ENCODE results near the gene TMC6. TPM values are rescaled to one million over a fixed set of nuclear protein-coding genes. Genes with fewer than 3 reads are reported as not detected.

The TMC6 gene
- total and polyA plus RNA-seq, 2 of the 13 experiments (the other 11 are each of a cell fraction or from before 2014, with no cell fraction given) = 48.4 to 99.1 TPM

- TF ChIP-seq CHCHD3 (CRISPR knock-in tag; IDR thresholded peaks at IDR 0.05) (peak; percentile 65; the same call in 1 of the 2 replicates), ZNF142 (CRISPR knock-in tag; IDR thresholded peaks at IDR 0.05) (no peak), PBX3 (CRISPR knock-in tag; IDR thresholded peaks at IDR 0.05; ENCODE audit: borderline replicate concordance) (no peak), SMARCC2 (IDR thresholded peaks at IDR 0.05) (no peak), ZNF574 (CRISPR knock-in tag; IDR thresholded peaks at IDR 0.05) (no peak; the same call in 1 of the 2 replicates), ZNF713 (CRISPR knock-in tag; IDR thresholded peaks at IDR 0.05) (peak; percentile 42; the same call in 1 of the 2 replicates), ZNF292 (CRISPR knock-in tag; IDR thresholded peaks at IDR 0.05; ENCODE audit: borderline replicate concordance, low read depth) (peak; percentile 61; the same call in 1 of the 2 replicates), ARID5B (CRISPR knock-in tag; IDR thresholded peaks at IDR 0.05) (peak; percentile 66), ZFP62 (CRISPR knock-in tag; IDR thresholded peaks at IDR 0.05) (no peak), GABPB1 (CRISPR knock-in tag; IDR thresholded peaks at IDR 0.05) (peak; percentile 90), SMAD3 (CRISPR knock-in tag; IDR thresholded peaks at IDR 0.05) (no peak), REL (CRISPR knock-in tag; conservative IDR thresholded peaks at IDR 0.05) (peak; percentile 78; the same call in 1 of the 2 replicates), KLF9 (CRISPR knock-in tag; IDR thresholded peaks at IDR 0.05; ENCODE audit: low read depth) (no peak; the same call in 1 of the 2 replicates), PAF1 (CRISPR knock-in tag; IDR thresholded peaks at IDR 0.05) (no peak), ZNF580 (CRISPR knock-in tag; IDR thresholded peaks at IDR 0.05; ENCODE audit: borderline replicate concordance, low read depth) (peak; percentile 74; the same call in 1 of the 2 replicates)
Observed at GRCh38 chr17:78127239-78127887, 1.2 kb downstream of the TMC6 start (continued).

Measured in HepG2 (cell line).